AG08395 (cell line): ENCODE data around the gene ZFP90.
"Not testable (repeated sequence)": the region's sequence is repeated elsewhere in the genome, so short reads cannot be mapped to it uniquely, and the experiment has no call there.

ENCODE experiments used
- DNase-seq: peaks from one replicate; pipeline ENCODE4 v3.0.0; 2012; ENCODE audit warnings: mixed read lengths, low spot score

The ZFP90 gene

DNA sequence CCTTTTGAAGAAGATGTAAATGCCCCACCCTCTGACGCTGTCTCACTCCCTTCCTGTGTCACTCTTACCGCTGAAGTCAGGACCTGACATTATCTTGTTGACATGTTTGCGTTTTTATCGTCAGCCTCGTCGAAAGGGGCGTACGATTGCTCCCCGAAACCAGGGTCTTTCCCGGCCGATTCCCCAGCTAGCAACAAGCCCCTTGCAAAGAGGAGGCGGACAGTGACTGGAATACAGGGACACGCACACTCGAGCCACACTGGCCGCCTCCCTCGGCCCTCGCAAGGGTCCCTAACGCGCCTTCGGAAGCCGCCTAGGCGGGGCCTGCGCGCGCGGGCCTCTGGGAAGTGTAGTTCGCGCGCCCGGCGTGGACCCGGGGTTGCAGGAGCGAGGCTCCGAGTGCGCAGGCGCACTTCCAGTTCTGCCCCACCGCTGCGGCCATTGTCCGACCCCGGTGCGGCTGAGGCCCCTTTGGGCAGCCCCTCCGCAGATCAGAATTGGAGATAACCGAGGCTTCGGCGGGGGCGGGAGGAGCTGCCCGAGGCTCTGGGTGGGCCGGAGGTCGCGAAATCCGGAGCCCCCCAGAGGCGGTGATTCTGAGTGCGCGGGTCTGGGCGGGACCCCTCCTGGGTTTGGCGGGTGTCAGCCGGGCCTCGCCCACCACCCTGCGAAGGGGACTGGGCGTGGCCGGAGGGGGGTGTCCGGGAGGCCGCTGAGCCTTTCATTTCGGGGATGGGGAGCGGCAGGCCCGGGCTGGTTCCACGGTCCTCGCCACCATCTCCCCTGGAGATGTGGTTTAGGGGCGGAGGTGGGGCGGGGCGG is at the start of gene ZFP90:
TSS of gene ZFP90 (plus strand) at position 412 of the 822 bp plus-strand sequence. CDS start 502 bp downstream, outside the sequence.
- peak; percentile 99 for DNase-seq

GRCh38 chr16:68490358-68490757 is 48.7 kb upstream of the ZFP90 start:
- DNase-seq, result no peak

DNA sequence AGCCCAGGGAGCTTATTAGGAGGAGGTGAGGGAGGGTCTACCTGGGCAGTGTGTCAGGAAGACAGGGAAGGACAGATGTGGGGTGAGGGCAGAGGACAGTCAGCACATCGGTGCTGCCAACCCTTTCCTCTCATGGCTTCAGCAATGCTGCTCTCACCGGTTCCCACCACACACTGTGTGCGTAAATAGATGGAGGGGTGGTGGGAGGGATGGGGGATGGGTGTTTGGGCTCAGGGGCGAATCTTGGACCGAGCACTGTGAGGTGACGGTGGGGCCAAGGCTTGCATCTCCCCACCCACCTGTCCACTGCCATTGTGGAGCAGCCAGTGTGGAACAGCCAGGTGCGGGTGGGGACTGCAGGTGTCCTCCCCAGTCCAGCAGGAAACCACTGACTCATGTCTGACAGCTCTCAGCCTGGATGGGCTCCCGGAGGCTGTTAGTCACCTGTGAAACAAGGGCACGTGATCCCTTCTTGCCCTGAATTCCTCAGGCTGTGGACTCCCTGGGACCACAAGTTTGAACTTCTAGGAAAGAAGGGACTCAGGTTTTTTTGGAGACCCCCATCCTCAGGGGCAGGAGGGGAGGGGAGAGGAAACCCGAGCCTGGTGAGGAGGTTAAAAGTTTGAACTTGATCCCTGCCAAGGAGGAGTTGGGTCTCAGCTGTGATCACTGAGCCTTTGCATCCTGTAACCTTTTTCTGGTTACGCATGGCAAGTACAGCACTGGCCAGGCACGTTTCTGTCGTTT is 48.1 kb upstream of the ZFP90 start:
- peak; percentile 67 for DNase-seq

GRCh38 chr16:68491576-68491950 is 47.5 kb upstream of the ZFP90 start:
- DNase-seq, result no peak

DNA sequence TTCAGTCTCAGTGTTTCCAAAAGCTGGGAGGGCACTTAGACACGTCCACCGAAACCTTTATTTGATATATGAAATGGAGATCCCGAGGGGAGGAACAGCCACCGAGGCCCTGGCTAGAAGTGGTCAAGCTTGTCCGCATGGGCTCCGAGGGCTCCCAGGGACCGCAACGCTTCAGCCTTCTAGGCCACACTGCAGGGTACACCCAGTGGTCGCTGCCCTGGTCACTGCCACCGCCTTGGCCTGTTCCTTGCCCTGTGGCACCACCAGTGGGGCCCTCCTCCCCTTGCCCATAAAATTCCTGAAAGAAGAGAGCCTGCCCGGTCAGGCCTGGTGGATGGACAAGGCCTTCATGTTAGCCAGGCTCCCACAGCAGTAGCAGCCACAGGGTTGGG is 46.9 kb upstream of the ZFP90 start:
- no peak for DNase-seq

GRCh38 chr16:68492543-68493411 is 46.3 kb upstream of the ZFP90 start:
- DNase-seq, result no peak

DNA sequence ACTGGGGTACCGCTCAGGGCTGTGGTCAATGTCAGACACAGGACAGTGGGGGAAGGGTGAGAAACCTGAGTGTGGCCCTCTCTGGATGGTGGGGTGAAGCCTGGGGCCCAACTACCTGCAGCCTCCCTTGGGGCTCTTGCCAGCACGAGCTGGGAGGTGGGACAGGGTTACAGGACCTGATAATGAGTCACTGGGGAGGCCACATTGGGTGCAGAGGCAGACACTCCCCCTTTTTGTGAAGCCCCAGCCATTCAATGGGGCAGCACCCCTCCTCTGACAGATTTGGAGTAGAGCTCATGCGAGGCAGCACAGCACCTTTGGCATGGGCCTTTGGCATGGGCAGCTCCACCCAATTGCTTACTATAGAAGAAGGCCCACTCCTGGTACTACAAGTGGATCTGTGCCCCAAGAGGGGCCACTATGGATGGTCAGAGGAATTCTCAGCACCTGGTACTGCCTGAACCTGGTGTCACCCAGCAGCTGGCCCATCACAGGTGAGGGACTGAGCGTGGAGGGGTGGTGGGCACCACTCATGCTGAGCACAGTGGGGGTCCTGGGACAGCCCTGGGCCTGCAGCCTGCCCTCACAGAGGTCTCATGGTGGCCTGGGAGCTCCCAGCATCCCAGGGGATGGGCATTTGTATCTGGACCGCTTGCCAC is 45.5 kb upstream of the ZFP90 start:
- DNase-seq, result no peak

GRCh38 chr16:68494261-68494660 is 44.8 kb upstream of the ZFP90 start:
- not testable (repeated sequence) for DNase-seq

- DNase-seq, result no peak
Measured at GRCh38 chr16:68496689-68497088, 42.4 kb upstream of the ZFP90 start.

- DNase-seq, result no peak
Measured at GRCh38 chr16:68499006-68499405, 40.1 kb upstream of the ZFP90 start.

DNA sequence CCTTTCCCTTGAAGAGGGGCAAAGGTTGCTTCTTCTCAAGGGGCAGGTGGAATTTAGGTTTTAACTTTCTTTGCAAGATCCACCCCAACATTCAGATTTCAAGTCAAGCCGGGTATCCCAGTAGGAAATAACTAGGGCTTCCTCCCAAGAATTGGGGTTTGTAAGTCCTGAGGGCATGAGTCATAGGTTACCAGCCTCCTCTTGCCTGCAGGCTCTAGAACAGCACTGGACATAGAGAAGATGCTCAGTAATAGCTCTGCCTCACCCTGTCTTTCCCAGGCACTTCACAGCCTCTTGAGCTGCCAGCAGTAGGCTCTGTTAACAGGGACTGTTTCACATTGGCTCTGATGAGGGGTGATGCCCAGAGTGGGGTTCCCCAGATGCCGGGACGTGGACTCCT is 35.8 kb upstream of the ZFP90 start:
- DNase-seq, result peak; percentile 81

DNA sequence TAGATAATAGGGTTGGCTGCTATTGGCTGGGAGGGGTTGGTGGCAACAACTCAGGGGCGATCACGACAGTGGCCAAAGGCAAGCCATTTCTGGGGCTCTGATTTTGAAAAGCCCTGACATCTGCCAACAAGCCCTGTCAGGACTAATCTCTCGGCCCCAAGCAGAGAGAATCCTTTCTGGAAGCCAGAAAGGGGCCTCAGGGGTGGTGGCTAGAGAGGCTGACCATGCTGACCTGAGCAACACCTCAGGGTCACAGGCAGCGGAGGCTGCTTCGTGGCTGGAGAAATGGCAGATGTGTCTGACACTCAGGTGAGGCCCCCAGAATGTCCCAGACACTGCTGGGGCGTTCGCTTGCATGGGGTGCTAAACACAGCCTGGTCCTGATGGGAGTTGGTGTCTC is 35.0 kb upstream of the ZFP90 start:
- DNase-seq, result no peak

- peak; percentile 58 for DNase-seq
Measured at GRCh38 chr16:68506331-68507053, 32.6 kb upstream of the ZFP90 start.

DNA sequence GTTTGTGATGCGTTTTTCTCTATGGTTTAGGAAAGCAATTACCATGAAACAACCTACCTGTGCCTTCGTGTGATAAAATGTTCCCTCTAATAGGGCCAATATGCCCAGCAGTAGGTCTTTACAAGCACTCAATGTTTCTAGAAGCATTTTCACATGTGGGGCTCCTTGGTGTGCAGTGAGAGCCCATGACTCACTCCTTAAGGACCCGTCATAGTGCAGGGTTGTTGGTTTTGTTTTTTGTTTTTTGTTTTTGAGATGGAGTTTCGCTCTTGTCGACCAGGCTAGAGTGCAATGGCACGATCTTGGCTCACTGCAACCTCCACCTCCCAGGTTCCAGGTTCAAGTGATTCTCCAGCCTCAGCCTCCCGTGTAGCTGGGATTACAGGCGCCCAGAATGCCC is 31.1 kb upstream of the ZFP90 start:
- DNase-seq, result no peak

DNA sequence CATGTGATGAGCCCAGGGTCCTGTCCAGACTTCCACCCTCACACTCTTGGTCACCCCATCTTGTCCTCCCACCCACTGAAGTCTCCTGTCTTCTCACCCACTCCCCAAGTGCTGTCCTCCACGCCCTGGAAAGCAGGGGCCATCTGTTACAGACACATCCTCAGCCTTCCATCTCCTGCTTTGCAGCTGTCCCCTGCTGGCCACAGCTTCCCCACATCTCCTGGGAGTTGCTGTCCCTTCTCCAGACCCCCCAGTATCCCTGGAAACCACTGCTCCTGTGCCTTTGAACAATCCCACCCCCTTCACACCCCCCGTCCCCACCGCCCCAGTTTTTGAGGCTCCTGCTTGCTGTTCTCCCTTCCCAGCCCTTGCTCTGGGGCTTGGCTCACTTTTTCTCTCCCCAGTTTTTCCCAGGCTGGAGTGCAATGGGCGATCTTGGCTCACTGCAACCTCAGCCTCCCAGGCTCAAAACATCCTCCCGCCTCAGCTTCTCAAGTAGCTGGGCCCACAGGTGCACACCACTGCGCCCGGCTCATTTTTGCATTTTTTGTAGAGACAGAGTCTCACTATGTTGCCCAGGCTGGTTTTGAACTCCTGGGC is 30.4 kb upstream of the ZFP90 start:
- DNase-seq, result no peak

DNA sequence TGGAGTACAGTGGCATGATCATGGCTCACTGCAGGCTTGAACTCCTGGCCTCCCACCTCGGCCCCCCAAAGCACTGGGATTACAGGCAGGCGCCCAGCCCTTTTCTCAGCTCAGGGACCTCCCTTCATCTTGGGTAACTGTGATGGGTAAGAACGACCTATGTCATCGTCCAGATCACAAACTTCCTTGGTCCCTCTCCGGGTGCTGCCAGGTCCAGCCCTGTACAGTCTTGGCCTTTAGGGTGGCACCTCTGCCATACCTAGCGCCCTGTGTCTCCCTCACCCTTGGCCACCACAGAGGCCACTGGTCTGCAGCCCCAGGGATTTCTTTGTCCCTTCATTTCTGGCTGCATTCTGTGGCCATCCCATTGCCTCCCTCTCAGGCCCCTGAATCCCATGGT is 29.7 kb upstream of the ZFP90 start:
- no peak for DNase-seq

DNA sequence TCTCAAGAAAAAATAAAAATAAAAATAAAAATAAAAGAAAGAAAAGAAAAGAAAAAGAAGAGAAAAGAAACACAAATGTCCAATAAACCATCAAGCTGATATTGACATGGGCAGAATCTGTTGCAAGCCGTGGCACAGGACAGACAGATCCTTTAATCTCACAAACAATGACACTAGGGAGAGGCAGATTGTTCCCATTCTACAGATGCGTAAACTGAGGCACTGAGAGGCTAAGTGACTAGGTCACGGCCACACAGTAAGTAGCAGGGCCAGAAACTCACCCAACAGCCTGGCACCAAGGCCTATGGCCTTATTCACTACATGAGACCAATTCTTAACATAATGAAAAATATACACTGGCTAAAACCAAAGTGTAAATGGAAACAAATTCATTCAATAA is 28.3 kb upstream of the ZFP90 start:
- DNase-seq, result no peak

- DNase-seq, result no peak
Measured at GRCh38 chr16:68512183-68512582, 26.9 kb upstream of the ZFP90 start.

GRCh38 chr16:68512742-68513141 is 26.3 kb upstream of the ZFP90 start:
- DNase-seq, result no peak

- no peak for DNase-seq
Measured at GRCh38 chr16:68514511-68514910, 24.6 kb upstream of the ZFP90 start.
